ENCODE results near the gene USP2. TPM values are rescaled to one million over a fixed set of nuclear protein-coding genes. Genes with fewer than 3 reads are reported as not detected.

Gene USP2
- total RNA-seq, 2 experiments from 2014 or later: 0.58 to 0.71 TPM

DNA sequence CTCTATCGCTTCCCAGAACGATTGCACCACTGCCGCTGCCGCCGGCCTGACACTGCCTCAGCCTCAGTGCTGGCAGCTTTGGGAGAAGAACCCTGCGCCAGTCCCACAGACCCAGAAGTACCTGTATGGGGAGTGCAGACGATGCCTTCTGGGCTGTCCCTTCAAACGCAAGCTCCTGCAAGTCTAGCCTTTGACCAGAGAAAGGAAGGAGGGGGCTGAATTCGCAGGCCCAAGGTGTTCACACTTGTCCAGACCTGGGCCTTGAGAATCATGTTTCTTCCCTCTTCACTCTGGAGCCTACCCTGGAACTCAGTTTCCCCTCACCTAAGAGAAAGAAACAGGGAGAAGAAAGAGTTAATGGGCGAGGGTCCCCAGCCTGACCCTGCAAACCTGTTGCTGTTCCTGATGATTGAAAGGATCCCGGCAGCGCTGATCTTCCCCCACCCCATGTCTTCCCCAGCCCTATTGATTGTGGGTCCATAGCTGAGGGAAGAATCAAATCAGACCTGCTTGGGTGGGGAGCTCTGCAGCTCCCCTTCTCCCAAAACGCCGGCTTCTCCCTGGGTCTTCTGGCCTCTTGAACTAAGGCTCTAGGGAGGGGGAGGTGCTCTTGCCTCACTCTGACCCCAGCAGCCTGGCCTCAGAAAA is 63.8 kb downstream of the USP2 start:
- no peak for ATAC-seq
- no peak for DNase-seq
- no peaks in the 10 kb centered on the region for H3K36me3 Mint-ChIP-seq (ENCODE audit: low read depth)
- intact Hi-C loops (cut with DNase I, micrococcal nuclease): no loop called here
- peaks cover 8% of the 10 kb centered on the region for H3K27me3 Mint-ChIP-seq
- H3K9me3 Mint-ChIP-seq (ENCODE audit: low read depth): no peaks in the 10 kb centered on the region
- ChIA-PET POLR2A (no interaction called here), CTCF (interaction anchor here (0.5 to 2.2 kb wide), 2 partner anchors 39 to 96 kb away, joined by 3 to 7 read pairs; no protein-coding TSS in a partner anchor)
- no peak overlapping the region for H3K4me3 Mint-ChIP-seq
- H3K27ac Mint-ChIP-seq: no peak overlapping the region
- peaks cover 28% of the 10 kb centered on the region for H3K4me1 Mint-ChIP-seq

DNA sequence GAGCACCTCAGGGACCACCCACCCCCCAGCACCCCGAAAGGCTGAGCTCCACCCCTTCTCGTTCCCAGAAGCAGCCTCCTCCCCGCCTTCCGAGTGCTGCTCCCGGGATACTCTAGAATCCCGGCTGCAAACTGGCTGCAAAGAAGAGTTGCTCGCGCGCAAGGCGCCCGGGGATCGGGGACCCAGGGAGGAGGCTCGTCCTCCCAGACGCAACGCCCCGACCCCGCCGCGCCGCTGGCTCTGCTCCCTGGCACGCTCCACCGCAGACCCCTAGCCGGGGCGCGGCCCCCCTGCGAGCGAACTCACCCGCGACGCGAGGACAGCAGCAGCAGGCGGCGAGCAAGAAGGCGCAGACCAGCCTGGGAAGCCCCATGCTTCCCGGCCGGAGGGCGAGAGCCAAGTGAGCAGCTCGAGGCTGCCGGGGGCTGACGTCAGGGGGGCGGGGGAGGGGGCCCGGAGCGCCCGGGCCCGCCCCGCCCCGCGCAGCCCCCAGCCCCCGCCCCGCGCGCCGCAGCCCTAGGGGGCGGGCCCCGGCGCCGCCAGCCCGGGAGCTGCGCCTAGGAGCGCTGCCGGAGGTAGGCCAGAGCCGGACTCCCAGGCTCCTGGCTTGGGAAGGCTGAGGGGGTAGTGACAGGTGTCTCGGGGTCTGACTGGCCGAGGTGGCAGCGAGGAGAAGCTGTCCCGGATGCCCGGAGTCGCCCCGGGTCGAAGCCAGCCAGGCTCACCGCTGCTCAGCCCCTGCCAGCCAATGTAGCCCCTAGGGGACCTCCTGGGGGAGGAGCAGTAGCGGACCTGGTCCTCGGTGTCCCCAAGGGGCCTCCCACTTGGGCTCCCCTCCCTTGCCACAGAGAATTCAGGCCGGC is 64.5 kb downstream of the USP2 start, which contains the start of gene MCAM:
TSS of gene MCAM (minus strand) at position 402 of the 863 bp plus-strand sequence. CDS start at position 373, 29 bp downstream.
- ATAC-seq: no peak

GRCh38 chr11:119316016-119316728 is 65.3 kb downstream of the USP2 start:
- H3K27ac Mint-ChIP-seq: no peak overlapping the region
- peaks cover 17% of the 10 kb centered on the region for H3K4me1 Mint-ChIP-seq
- H3K4me3 Mint-ChIP-seq: peak overlapping the region; percentile 65
- peaks cover 8% of the 10 kb centered on the region for H3K27me3 Mint-ChIP-seq
- no peak for ATAC-seq
- no peaks in the 10 kb centered on the region for H3K36me3 Mint-ChIP-seq (ENCODE audit: low read depth)
- no peaks in the 10 kb centered on the region for H3K9me3 Mint-ChIP-seq (ENCODE audit: low read depth)
- ChIA-PET POLR2A (no interaction called here), CTCF (interaction anchor here (0.7 to 2.4 kb wide), 7 partner anchors 12 to 193 kb away, joined by 3 to 8 read pairs (median 3); no protein-coding TSS in a partner anchor)
- intact Hi-C loops (cut with DNase I, micrococcal nuclease): no loop called here
- DNase-seq: peak; percentile 36

More for the DNA sequence above, 64.5 kb downstream of the USP2 start, which contains the start of gene MCAM:
- H3K4me1 Mint-ChIP-seq: peaks cover 23% of the 10 kb centered on the region
- H3K4me3 Mint-ChIP-seq: peak within 1 kb of the TSS; percentile 65
- no peak within 1 kb of the TSS for H3K27ac Mint-ChIP-seq
- H3K36me3 Mint-ChIP-seq (ENCODE audit: low read depth): no peaks in the 10 kb centered on the region
- H3K27me3 Mint-ChIP-seq: peaks cover 8% of the 10 kb centered on the region
- intact Hi-C loops (cut with DNase I, micrococcal nuclease): no loop called here
- peak; percentile 43 for DNase-seq
- POLR2A ChIA-PET: no interaction called here
- no peaks in the 10 kb centered on the region for H3K9me3 Mint-ChIP-seq (ENCODE audit: low read depth)
- CTCF ChIA-PET: interaction anchor here (0.9 to 2.4 kb wide), 2 partner anchors 20 to 22 kb away, joined by 3 to 8 read pairs; no protein-coding TSS in a partner anchor

DNA sequence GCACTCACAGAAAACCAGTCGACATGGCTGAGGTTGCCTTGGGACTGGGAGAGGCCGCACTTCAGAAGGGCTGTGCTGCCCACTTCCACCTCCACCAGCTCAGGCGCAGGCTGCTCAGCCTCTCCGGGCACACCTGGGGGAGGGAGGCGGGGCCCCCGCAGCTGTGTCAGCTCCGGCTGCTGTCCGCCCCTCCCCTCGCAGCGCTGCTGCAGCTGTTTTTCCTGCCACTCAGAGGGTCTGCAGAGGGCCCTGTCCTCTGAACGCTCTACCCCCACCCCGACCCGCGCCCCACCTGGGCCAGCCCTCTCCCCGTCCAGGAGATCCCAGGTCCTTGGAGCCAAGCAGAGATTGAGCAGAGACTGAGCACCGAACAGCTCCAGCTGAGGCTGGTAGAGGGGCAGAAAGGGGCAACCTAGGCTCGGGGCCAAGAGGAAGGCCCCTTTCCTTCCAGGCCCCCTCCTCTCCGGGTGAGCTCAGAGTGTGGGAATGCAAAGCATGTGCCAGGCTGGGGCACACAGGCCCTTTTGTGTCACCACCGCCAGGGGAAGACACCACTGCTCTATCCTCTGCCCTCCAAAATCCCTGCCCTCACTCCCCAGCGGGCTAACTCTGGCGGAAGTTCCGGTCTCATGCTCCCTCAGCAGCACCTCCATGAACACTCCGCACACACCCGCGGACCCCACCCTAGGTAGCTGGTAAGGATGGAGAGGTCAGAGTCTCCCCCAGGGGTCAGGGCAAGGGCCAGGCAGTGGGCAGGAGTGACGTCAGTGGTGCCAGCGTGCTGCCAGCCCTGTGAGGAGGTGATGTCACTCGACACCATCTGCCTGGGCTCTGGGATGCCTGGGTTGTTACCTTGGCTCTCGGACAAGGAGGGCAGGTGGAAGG is 66.1 kb downstream of the USP2 start:
- Mint-ChIP-seq H3K27ac (no peak overlapping the region), H3K4me3 (peak overlapping the region; percentile 65), H3K4me1 (peaks cover 17% of the 10 kb centered on the region), H3K27me3 (peaks cover 8% of the 10 kb centered on the region), H3K36me3 (ENCODE audit: low read depth) (no peaks in the 10 kb centered on the region), H3K9me3 (ENCODE audit: low read depth) (no peaks in the 10 kb centered on the region)
- DNase-seq (peak; percentile 70), ATAC-seq (peak; percentile 68)
- POLR2A ChIA-PET: interaction anchor here (0.6 to 0.9 kb wide), 2 partner anchors 111 to 213 kb away, joined by 3 read pairs; partner anchors contain the start of gene DPAGT1
- intact Hi-C loops (cut with DNase I, micrococcal nuclease): no loop called here
- CTCF ChIA-PET: interaction anchor here (0.5 to 2.4 kb wide), 10 partner anchors 8 to 259 kb away, joined by 3 to 8 read pairs (median 4); no protein-coding TSS in a partner anchor

DNA sequence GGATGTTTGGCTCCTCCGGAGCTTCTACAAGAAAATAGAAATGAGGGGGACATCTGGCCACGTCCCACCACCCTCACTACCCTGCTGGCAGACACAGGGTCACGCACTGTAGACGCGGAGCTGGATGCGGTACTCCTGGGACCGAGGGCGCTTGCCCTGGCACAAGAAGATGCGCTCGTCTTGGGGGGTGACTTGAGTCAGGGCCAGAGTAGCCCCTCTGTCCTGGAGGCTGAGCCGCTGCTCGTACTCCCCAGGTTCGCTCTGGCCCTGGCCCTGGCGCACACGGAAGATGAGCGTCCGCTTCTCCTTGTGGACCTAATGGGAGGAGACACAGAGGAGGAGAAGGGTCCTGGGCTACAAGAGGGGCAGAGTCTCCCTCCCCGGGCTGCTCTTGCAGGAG is 66.8 kb downstream of the USP2 start:
- ChIA-PET POLR2A (interaction anchor here (0.6 to 0.9 kb wide), 2 partner anchors 111 to 213 kb away, joined by 3 read pairs; partner anchors contain the start of gene DPAGT1), CTCF (interaction anchor here (0.5 to 2.4 kb wide), 8 partner anchors 8 to 315 kb away, joined by 3 to 8 read pairs (median 4); no protein-coding TSS in a partner anchor)
- peaks cover 8% of the 10 kb centered on the region for H3K27me3 Mint-ChIP-seq
- no peak overlapping the region for H3K27ac Mint-ChIP-seq
- H3K9me3 Mint-ChIP-seq (ENCODE audit: low read depth): no peaks in the 10 kb centered on the region
- peaks cover under 1% of the 10 kb centered on the region for H3K36me3 Mint-ChIP-seq (ENCODE audit: low read depth)
- intact Hi-C loops (cut with DNase I, micrococcal nuclease): no loop called here
- peaks cover 17% of the 10 kb centered on the region for H3K4me1 Mint-ChIP-seq
- ATAC-seq (no peak), DNase-seq (no peak)
- peak overlapping the region; percentile 65 for H3K4me3 Mint-ChIP-seq

- no peak for DNase-seq
- Mint-ChIP-seq H3K27ac (no peak overlapping the region), H3K4me1 (peaks cover 20% of the 10 kb centered on the region), H3K27me3 (peaks cover 4% of the 10 kb centered on the region), H3K36me3 (ENCODE audit: low read depth) (peaks cover 12% of the 10 kb centered on the region), H3K4me3 (no peak overlapping the region), H3K9me3 (ENCODE audit: low read depth) (no peaks in the 10 kb centered on the region)
- intact Hi-C loops (cut with DNase I, micrococcal nuclease): no loop called here
- ChIA-PET CTCF (interaction anchor here (1.6 kb wide), 1 partner anchor 10 kb away, joined by 4 read pairs; no protein-coding TSS in a partner anchor), POLR2A (no interaction called here)
- ATAC-seq: no peak
Observed at GRCh38 chr11:119310682-119311052, 70.8 kb downstream of the USP2 start.

DNA sequence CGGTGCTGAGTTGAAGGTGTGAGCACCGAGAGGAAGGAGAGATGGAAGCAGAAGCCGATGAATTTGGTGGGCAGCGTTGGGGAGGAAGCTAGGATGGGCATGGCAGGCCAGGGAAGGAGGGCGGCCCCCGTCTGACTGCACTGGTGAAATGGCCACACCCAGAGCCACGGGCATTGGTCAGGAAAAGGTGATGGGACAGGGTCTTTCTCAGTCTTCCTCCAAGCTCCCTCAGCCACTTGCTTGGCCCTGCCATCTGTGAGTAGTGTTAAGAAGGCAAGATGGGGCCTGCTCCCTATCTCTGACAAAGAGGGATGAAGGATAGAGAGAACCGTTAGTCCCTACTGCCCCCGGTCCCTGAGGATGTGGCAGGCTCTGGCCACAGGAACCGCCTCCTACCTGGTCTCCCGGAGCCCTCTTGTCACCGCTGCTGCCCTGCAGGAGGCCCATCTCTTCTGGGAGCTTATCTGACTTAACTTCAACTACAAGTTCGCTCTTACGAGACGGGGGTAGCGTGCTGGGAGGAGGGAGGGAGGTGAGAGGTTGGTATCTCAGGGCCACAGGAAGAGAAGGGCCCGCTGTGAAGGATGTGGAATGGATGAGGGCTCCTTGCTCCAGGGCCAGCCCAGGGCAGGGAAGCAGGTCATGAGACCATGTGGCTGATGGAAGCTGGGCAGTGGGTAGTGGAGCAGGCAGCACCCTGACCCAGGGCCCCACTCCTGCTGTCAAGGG is 71.4 kb downstream of the USP2 start:
- intact Hi-C loops (cut with DNase I, micrococcal nuclease): no loop called here
- Mint-ChIP-seq H3K4me1 (peaks cover 22% of the 10 kb centered on the region), H3K9me3 (ENCODE audit: low read depth) (no peaks in the 10 kb centered on the region)

DNA sequence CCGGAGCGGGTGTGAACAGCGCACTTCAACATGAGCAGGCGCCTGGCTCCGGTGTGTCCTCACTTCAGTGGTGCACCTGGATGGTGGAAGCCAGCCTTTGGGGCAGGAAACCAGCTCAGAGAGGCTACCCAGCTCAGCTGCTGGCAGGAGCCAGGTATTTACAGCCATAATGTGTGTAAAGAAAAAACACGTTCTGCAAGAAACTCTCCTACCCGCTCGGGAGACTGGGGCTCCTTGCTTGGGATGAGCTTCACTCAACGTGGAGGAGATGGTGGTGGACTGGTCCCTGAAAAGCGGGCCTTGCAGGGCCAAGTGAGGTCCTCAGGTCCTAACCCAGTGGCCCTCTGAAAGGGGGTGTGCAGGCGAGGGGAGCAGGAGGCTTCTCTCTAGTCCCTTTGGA is 72.1 kb downstream of the USP2 start:
- H3K9me3 Mint-ChIP-seq (ENCODE audit: low read depth): no peaks in the 10 kb centered on the region
- ATAC-seq: no peak
- H3K4me1 Mint-ChIP-seq: peaks cover 27% of the 10 kb centered on the region
- no peak overlapping the region for H3K27ac Mint-ChIP-seq
- intact Hi-C loops (cut with DNase I, micrococcal nuclease): no loop called here
- no peaks in the 10 kb centered on the region for H3K27me3 Mint-ChIP-seq
- ChIA-PET POLR2A (interaction anchor here (0.7 kb wide), 1 partner anchor 28 kb away, joined by 3 read pairs; no protein-coding TSS in a partner anchor), CTCF (interaction anchor here (1.2 to 1.6 kb wide), 2 partner anchors 9 to 14 kb away, joined by 3 to 4 read pairs; no protein-coding TSS in a partner anchor)
- no peak overlapping the region for H3K4me3 Mint-ChIP-seq
- H3K36me3 Mint-ChIP-seq (ENCODE audit: low read depth): peaks cover 17% of the 10 kb centered on the region
- no peak for DNase-seq

More for the DNA sequence above, 71.4 kb downstream of the USP2 start:
- peaks cover 4% of the 10 kb centered on the region for H3K27me3 Mint-ChIP-seq
- H3K36me3 Mint-ChIP-seq (ENCODE audit: low read depth): peaks cover 15% of the 10 kb centered on the region
- H3K27ac Mint-ChIP-seq: no peak overlapping the region
- CTCF ChIA-PET: interaction anchor here (1.2 to 1.6 kb wide), 2 partner anchors 9 to 13 kb away, joined by 3 to 4 read pairs; no protein-coding TSS in a partner anchor
- ATAC-seq: no peak
- H3K4me3 Mint-ChIP-seq: no peak overlapping the region
- no peak for DNase-seq
- POLR2A ChIA-PET: no interaction called here

DNA sequence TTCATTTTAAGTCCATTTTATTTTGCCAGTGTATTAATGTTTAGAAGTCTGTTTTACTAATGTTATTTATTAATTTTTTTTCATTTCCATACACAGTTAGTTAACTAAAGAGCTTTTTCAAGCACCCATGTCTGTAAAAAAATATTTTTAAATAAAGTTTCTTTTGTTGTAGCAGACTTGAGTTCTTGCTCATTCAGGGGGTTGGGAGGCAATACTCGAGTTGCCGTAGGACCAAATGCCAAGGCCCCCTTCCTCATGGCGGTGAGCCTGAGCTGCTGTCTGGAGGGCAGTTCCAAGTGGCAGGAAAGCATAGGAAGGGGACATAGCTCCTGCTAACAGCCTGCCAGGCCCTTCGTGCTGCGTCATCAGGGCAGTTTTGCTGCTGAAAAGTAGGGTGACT is 73.5 kb downstream of the USP2 start:
- Mint-ChIP-seq H3K36me3 (ENCODE audit: low read depth) (peaks cover 27% of the 10 kb centered on the region), H3K4me1 (peaks cover 27% of the 10 kb centered on the region), H3K9me3 (ENCODE audit: low read depth) (no peaks in the 10 kb centered on the region), H3K27me3 (no peaks in the 10 kb centered on the region), H3K27ac (no peak overlapping the region), H3K4me3 (no peak overlapping the region)
- ATAC-seq (no peak), DNase-seq (no peak)
- intact Hi-C loops (cut with DNase I, micrococcal nuclease): no loop called here
- ChIA-PET CTCF (interaction anchor here (0.6 to 3.3 kb wide), 10 partner anchors 11 to 662 kb away, joined by 3 to 20 read pairs (median 4); no protein-coding TSS in a partner anchor), POLR2A (interaction anchor here (0.6 kb wide), 1 partner anchor 92 kb away, joined by 3 read pairs; no protein-coding TSS in a partner anchor)
